ENCODE results near the gene PDS5A.

The PDS5A gene

GRCh38 chr4:39834269-39834668, 143.4 kb downstream of the PDS5A start:
- no peak for TF ChIP-seq SIN3A (IDR thresholded peaks at IDR 0.05; ENCODE audit: borderline replicate concordance, insufficient read depth, low read length)
- TF ChIP-seq TAF1 (IDR thresholded peaks at IDR 0.05; ENCODE audit: borderline replicate concordance, insufficient read depth, low read length) = no peak
- no peak for TF ChIP-seq REST (IDR thresholded peaks at IDR 0.05; ENCODE audit: insufficient read depth in 1 of 2, low read depth in 2 of 2, low read length in 2 of 2)
- TF ChIP-seq POLR2AphosphoS5 (IDR thresholded peaks at IDR 0.05; ENCODE audit: low read depth, low read length) = no peak
- TF ChIP-seq FOXP2 (optimal IDR thresholded peaks at IDR 0.05; ENCODE audit: borderline replicate concordance, extremely low read depth, extremely low read length, insufficient read depth) = no peak

- TF ChIP-seq TAF1 (IDR thresholded peaks at IDR 0.05; ENCODE audit: borderline replicate concordance, insufficient read depth, low read length) (no peak), FOXP2 (optimal IDR thresholded peaks at IDR 0.05; ENCODE audit: borderline replicate concordance, extremely low read depth, extremely low read length, insufficient read depth) (no peak), SIN3A (IDR thresholded peaks at IDR 0.05; ENCODE audit: borderline replicate concordance, insufficient read depth, low read length) (no peak), POLR2AphosphoS5 (IDR thresholded peaks at IDR 0.05; ENCODE audit: low read depth, low read length) (no peak), REST (IDR thresholded peaks at IDR 0.05; ENCODE audit: insufficient read depth in 1 of 2, low read depth in 2 of 2, low read length in 2 of 2) (no peak)
Measured at GRCh38 chr4:39825741-39826231, 151.9 kb downstream of the PDS5A start.

DNA sequence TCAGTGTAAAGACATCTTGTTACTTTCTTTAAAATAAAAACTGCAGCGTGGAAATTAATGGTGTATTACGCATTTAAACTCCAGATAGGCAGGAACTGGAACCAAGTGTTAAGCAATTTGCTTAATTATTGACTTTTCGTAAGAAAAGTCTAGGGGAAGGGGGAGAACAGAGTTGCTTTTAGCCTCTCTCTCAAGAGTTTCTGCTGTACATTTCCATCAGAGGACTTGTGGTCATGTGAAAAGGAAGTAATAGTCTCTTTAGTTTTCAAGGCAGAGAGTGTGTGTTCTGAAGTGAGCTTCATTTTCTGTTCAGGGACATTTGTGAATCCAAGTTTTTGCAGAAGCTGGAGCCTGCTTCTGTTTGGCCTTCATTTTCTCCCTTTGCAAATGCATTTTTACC, 152.6 kb downstream of the PDS5A start:
- TF ChIP-seq POLR2AphosphoS5 (IDR thresholded peaks at IDR 0.05; ENCODE audit: low read depth, low read length) = no peak
- TF ChIP-seq FOXP2 (optimal IDR thresholded peaks at IDR 0.05; ENCODE audit: borderline replicate concordance, extremely low read depth, extremely low read length, insufficient read depth) = no peak
- no peak for TF ChIP-seq TAF1 (IDR thresholded peaks at IDR 0.05; ENCODE audit: borderline replicate concordance, insufficient read depth, low read length)
- no peak for TF ChIP-seq SIN3A (IDR thresholded peaks at IDR 0.05; ENCODE audit: borderline replicate concordance, insufficient read depth, low read length)
- TF ChIP-seq REST (IDR thresholded peaks at IDR 0.05; ENCODE audit: insufficient read depth in 1 of 2, low read depth in 2 of 2, low read length in 2 of 2) = no peak

DNA sequence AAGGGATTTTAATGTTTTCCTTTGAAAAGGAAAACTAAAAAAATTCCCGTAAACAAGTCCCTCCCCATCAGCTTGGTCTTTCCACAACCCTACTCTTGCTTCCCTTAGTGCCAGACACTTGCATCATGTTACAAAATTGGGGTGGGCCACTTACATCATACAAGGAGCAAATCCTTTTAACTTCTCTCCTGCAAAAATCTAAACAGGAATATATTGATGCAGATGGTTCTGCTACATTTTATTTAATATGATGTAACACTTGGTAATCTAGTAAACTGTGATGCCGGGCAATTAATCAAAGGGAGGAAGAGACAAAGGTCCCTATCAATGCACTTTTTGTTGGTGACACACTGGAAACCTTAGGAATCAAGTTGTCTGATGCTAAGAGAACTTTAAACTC, 154.5 kb downstream of the PDS5A start:
- TF ChIP-seq FOXP2 (optimal IDR thresholded peaks at IDR 0.05; ENCODE audit: borderline replicate concordance, extremely low read depth, extremely low read length, insufficient read depth) (no peak), POLR2AphosphoS5 (IDR thresholded peaks at IDR 0.05; ENCODE audit: low read depth, low read length) (no peak), TAF1 (IDR thresholded peaks at IDR 0.05; ENCODE audit: borderline replicate concordance, insufficient read depth, low read length) (no peak), SIN3A (IDR thresholded peaks at IDR 0.05; ENCODE audit: borderline replicate concordance, insufficient read depth, low read length) (no peak), REST (IDR thresholded peaks at IDR 0.05; ENCODE audit: insufficient read depth in 1 of 2, low read depth in 2 of 2, low read length in 2 of 2) (no peak)

- no peak for TF ChIP-seq TAF1 (IDR thresholded peaks at IDR 0.05; ENCODE audit: borderline replicate concordance, insufficient read depth, low read length)
- no peak for TF ChIP-seq REST (IDR thresholded peaks at IDR 0.05; ENCODE audit: insufficient read depth in 1 of 2, low read depth in 2 of 2, low read length in 2 of 2)
- no peak for TF ChIP-seq FOXP2 (optimal IDR thresholded peaks at IDR 0.05; ENCODE audit: borderline replicate concordance, extremely low read depth, extremely low read length, insufficient read depth)
- TF ChIP-seq SIN3A (IDR thresholded peaks at IDR 0.05; ENCODE audit: borderline replicate concordance, insufficient read depth, low read length) = no peak
- no peak for TF ChIP-seq POLR2AphosphoS5 (IDR thresholded peaks at IDR 0.05; ENCODE audit: low read depth, low read length)
Measured at GRCh38 chr4:39822662-39823061, 155.0 kb downstream of the PDS5A start.

All from PFSK-1 (cell line).